Activated naive CD8-positive, alpha-beta T cell treated with anti-CD3 and anti-CD28 coated beads for 36 hours (primary cell): Measurements from ENCODE around the gene DDR1. TPM values are rescaled to one million over a fixed set of nuclear protein-coding genes. Genes with fewer than 3 reads are reported as not detected.
"Not testable (repeated sequence)": the region's sequence is repeated elsewhere in the genome, so short reads cannot be mapped to it uniquely, and the experiment has no call there.

Experiments
- DNase-seq: peaks from one replicate; pipeline ENCODE4 v3.0.0; 2021
- H3K27ac Mint-ChIP-seq: one replicate; pipeline ENCODE4 v1.8.0; 2022; ENCODE audit warnings: mild to moderate bottlenecking, moderate library complexity, mixed read lengths
- H3K27me3 Mint-ChIP-seq: one replicate; pipeline ENCODE4 v1.8.0; 2022; ENCODE audit warnings: mild to moderate bottlenecking, mixed read lengths
- H3K36me3 Mint-ChIP-seq: one replicate; pipeline ENCODE4 v1.8.0; 2021; ENCODE audit warnings: mild to moderate bottlenecking, mixed read lengths
- H3K4me1 Mint-ChIP-seq: one replicate; pipeline ENCODE4 v1.8.0; 2021; ENCODE audit warnings: mixed read lengths
- H3K4me3 Mint-ChIP-seq: one replicate; pipeline ENCODE4 v1.8.0; 2022; ENCODE audit warnings: mild to moderate bottlenecking, moderate library complexity, mixed read lengths
- H3K9me3 Mint-ChIP-seq: one replicate; pipeline ENCODE4 v1.8.0; 2022; ENCODE audit warnings: mixed read lengths
- total RNA-seq, 2 experiments: library from RNA; stranded (reverse); gene quantifications; one replicate each; pipeline ENCODE4 v1.2.3, GENCODE V29; 2021

DDR1 gene
- total RNA-seq, 2 experiments from 2014 or later = 12.0 to 13.7 TPM

- Mint-ChIP-seq H3K4me3 (no peak overlapping the region), H3K27ac (no peak overlapping the region), H3K36me3 (no peaks in the 10 kb centered on the region), H3K27me3 (no peaks in the 10 kb centered on the region), H3K9me3 (no peaks in the 10 kb centered on the region), H3K4me1 (no peaks in the 10 kb centered on the region)
- no peak for DNase-seq
Observed at GRCh38 chr6:30893001-30893591, 8.8 kb downstream of the DDR1 start.

- H3K9me3 Mint-ChIP-seq = no peaks in the 10 kb centered on the region
- H3K36me3 Mint-ChIP-seq = peaks cover 2% of the 10 kb centered on the region
- H3K27ac Mint-ChIP-seq = no peak overlapping the region
- H3K4me1 Mint-ChIP-seq = no peaks in the 10 kb centered on the region
- DNase-seq = no peak
- H3K27me3 Mint-ChIP-seq = no peaks in the 10 kb centered on the region
- H3K4me3 Mint-ChIP-seq = no peak overlapping the region
Observed at GRCh38 chr6:30893666-30894065, 9.3 kb downstream of the DDR1 start.

GRCh38 chr6:30894381-30894780 is 10.1 kb downstream of the DDR1 start:
- Mint-ChIP-seq H3K36me3 (peaks cover 2% of the 10 kb centered on the region), H3K4me1 (no peaks in the 10 kb centered on the region), H3K27me3 (no peaks in the 10 kb centered on the region), H3K27ac (no peak overlapping the region), H3K9me3 (no peaks in the 10 kb centered on the region), H3K4me3 (no peak overlapping the region)
- DNase-seq = no peak

- DNase-seq = no peak
- Mint-ChIP-seq H3K4me1 (no peaks in the 10 kb centered on the region), H3K9me3 (no peaks in the 10 kb centered on the region), H3K36me3 (peaks cover 2% of the 10 kb centered on the region), H3K4me3 (no peak overlapping the region), H3K27me3 (no peaks in the 10 kb centered on the region), H3K27ac (no peak overlapping the region)
Observed at GRCh38 chr6:30894935-30895334, 10.6 kb downstream of the DDR1 start.

GRCh38 chr6:30895343-30895742 is 11.0 kb downstream of the DDR1 start:
- H3K4me3 Mint-ChIP-seq = no peak overlapping the region
- DNase-seq = no peak
- H3K27me3 Mint-ChIP-seq = no peaks in the 10 kb centered on the region
- no peak overlapping the region for H3K27ac Mint-ChIP-seq
- peaks cover 2% of the 10 kb centered on the region for H3K36me3 Mint-ChIP-seq
- no peaks in the 10 kb centered on the region for H3K9me3 Mint-ChIP-seq
- H3K4me1 Mint-ChIP-seq = peaks cover 2% of the 10 kb centered on the region

- Mint-ChIP-seq H3K9me3 (no peaks in the 10 kb centered on the region), H3K36me3 (peaks cover 2% of the 10 kb centered on the region), H3K4me3 (no peak overlapping the region), H3K27me3 (no peaks in the 10 kb centered on the region), H3K27ac (no peak overlapping the region), H3K4me1 (peaks cover 10% of the 10 kb centered on the region)
- DNase-seq = no peak
Observed at GRCh38 chr6:30896541-30896940, 12.2 kb downstream of the DDR1 start.

GRCh38 chr6:30897882-30898281 is 13.6 kb downstream of the DDR1 start:
- H3K27me3 Mint-ChIP-seq = no peaks in the 10 kb centered on the region
- H3K27ac Mint-ChIP-seq = no peak overlapping the region
- no peak overlapping the region for H3K4me3 Mint-ChIP-seq
- no peak for DNase-seq
- no peaks in the 10 kb centered on the region for H3K9me3 Mint-ChIP-seq
- peaks cover 16% of the 10 kb centered on the region for H3K4me1 Mint-ChIP-seq
- peaks cover 2% of the 10 kb centered on the region for H3K36me3 Mint-ChIP-seq

GRCh38 chr6:30898750-30899360 is 14.5 kb downstream of the DDR1 start:
- no peaks in the 10 kb centered on the region for H3K27me3 Mint-ChIP-seq
- H3K4me3 Mint-ChIP-seq = no peak overlapping the region
- DNase-seq = no peak
- H3K27ac Mint-ChIP-seq = no peak overlapping the region
- H3K4me1 Mint-ChIP-seq = peaks cover 17% of the 10 kb centered on the region
- H3K9me3 Mint-ChIP-seq = no peaks in the 10 kb centered on the region
- H3K36me3 Mint-ChIP-seq = peaks cover 2% of the 10 kb centered on the region

GRCh38 chr6:30900863-30901417 is 16.6 kb downstream of the DDR1 start:
- peaks cover 2% of the 10 kb centered on the region for H3K36me3 Mint-ChIP-seq
- H3K9me3 Mint-ChIP-seq = no peaks in the 10 kb centered on the region
- H3K4me3 Mint-ChIP-seq = no peak overlapping the region
- H3K27me3 Mint-ChIP-seq = no peaks in the 10 kb centered on the region
- H3K4me1 Mint-ChIP-seq = peaks cover 17% of the 10 kb centered on the region
- DNase-seq = no peak
- no peak overlapping the region for H3K27ac Mint-ChIP-seq

- Mint-ChIP-seq H3K9me3 (no peaks in the 10 kb centered on the region), H3K27me3 (no peaks in the 10 kb centered on the region), H3K4me3 (no peak overlapping the region), H3K36me3 (peaks cover 2% of the 10 kb centered on the region), H3K4me1 (peaks cover 17% of the 10 kb centered on the region), H3K27ac (no peak overlapping the region)
- no peak for DNase-seq
Observed at GRCh38 chr6:30901436-30901835, 17.1 kb downstream of the DDR1 start.

GRCh38 chr6:30902196-30902595 is 17.9 kb downstream of the DDR1 start:
- DNase-seq, H3K9me3 Mint-ChIP-seq, H3K27ac Mint-ChIP-seq, H3K36me3 Mint-ChIP-seq, H3K27me3 Mint-ChIP-seq, H3K4me3 Mint-ChIP-seq: not testable (repeated sequence)
- H3K4me1 Mint-ChIP-seq = peaks cover 17% of the 10 kb centered on the region

GRCh38 chr6:30902709-30903108 is 18.4 kb downstream of the DDR1 start:
- no peak for DNase-seq
- Mint-ChIP-seq H3K36me3 (peaks cover 2% of the 10 kb centered on the region), H3K27me3 (no peaks in the 10 kb centered on the region), H3K4me1 (peaks cover 17% of the 10 kb centered on the region), H3K9me3 (no peaks in the 10 kb centered on the region), H3K4me3 (no peak overlapping the region), H3K27ac (no peak overlapping the region)

GRCh38 chr6:30903236-30903635 is 18.9 kb downstream of the DDR1 start:
- H3K27me3 Mint-ChIP-seq = no peaks in the 10 kb centered on the region
- no peak overlapping the region for H3K27ac Mint-ChIP-seq
- H3K9me3 Mint-ChIP-seq = no peaks in the 10 kb centered on the region
- H3K36me3 Mint-ChIP-seq = peaks cover 2% of the 10 kb centered on the region
- no peak for DNase-seq
- no peak overlapping the region for H3K4me3 Mint-ChIP-seq
- H3K4me1 Mint-ChIP-seq = peaks cover 17% of the 10 kb centered on the region

GRCh38 chr6:30907290-30907757 is 23.0 kb downstream of the DDR1 start:
- H3K27me3 Mint-ChIP-seq, H3K9me3 Mint-ChIP-seq, DNase-seq: not testable (repeated sequence)
- Mint-ChIP-seq H3K27ac (peak overlapping the region; percentile 30), H3K4me3 (peak overlapping the region; percentile 96), H3K4me1 (peaks cover 20% of the 10 kb centered on the region), H3K36me3 (peaks cover 18% of the 10 kb centered on the region)

GRCh38 chr6:30907758-30908591 is 23.7 kb downstream of the DDR1 start, which contains the start of gene GTF2H4:
Gene GTF2H4 (plus strand): TSS chr6:30908207.
- Mint-ChIP-seq H3K9me3 (no peaks in the 10 kb centered on the region), H3K4me3 (peak within 1 kb of the TSS; percentile 96), H3K4me1 (peaks cover 15% of the 10 kb centered on the region), H3K27me3 (no peaks in the 10 kb centered on the region), H3K36me3 (peaks cover 21% of the 10 kb centered on the region), H3K27ac (peak within 1 kb of the TSS; percentile 83)
- DNase-seq = peak; percentile 93
